ENCODE measurements around the gene TPST1.

- TF ChIP-seq CTCF (IDR thresholded peaks at IDR 0.05) = no peak
- no peak for TF ChIP-seq CHD2 (IDR thresholded peaks at IDR 0.05; ENCODE audit: low read length, partially characterized antibody)
- no peak for TF ChIP-seq JUND (IDR thresholded peaks at IDR 0.05)
- TF ChIP-seq REST (IDR thresholded peaks at IDR 0.05; ENCODE audit: low read depth, low read length) = no peak
- no peak for TF ChIP-seq USF2 (IDR thresholded peaks at IDR 0.05; ENCODE audit: borderline replicate concordance, low read depth, low read length)
- no peak for TF ChIP-seq FOSL2 (IDR thresholded peaks at IDR 0.05; ENCODE audit: borderline replicate concordance, low read depth)
- TF ChIP-seq RAD21 (IDR thresholded peaks at IDR 0.05; ENCODE audit: low read length) = no peak
- TF ChIP-seq FOXJ3 (CRISPR knock-in tag; IDR thresholded peaks at IDR 0.05) = no peak
- TF ChIP-seq EZH2phosphoT487 (IDR thresholded peaks at IDR 0.05; ENCODE audit: borderline replicate concordance, low read depth) = no peak
- TF ChIP-seq RXRA (IDR thresholded peaks at IDR 0.05; ENCODE audit: borderline replicate concordance, low read depth) = no peak
- no peak for TF ChIP-seq TCF12 (IDR thresholded peaks at IDR 0.05)
These were observed 72.4 kb downstream of the TPST1 start for GRCh38 chr7:66277492-66277891.

All from SK-N-SH (cell line).